ENCODE results near the gene JOSD2. TPM values are rescaled to one million over a fixed set of nuclear protein-coding genes. Genes with fewer than 3 reads are reported as not detected.

JOSD2 gene
- total RNA-seq, 1 experiment from 2014 or later, result 5.4 TPM

- Histone ChIP-seq H3T11ph (ENCODE audit: low read length) (no peak overlapping the region), H2BK120ac (ENCODE audit: low read depth, low read length, poor library complexity, severe bottlenecking) (no peak overlapping the region), H3K4ac (ENCODE audit: low read depth, low read length) (no peak overlapping the region), H2AK5ac (ENCODE audit: insufficient read length, low read length) (no peak overlapping the region), H3K4me2 (ENCODE audit: insufficient read depth, insufficient read length, low read length) (no peak overlapping the region), H2BK15ac (ENCODE audit: low read depth, low read length) (no peak overlapping the region), H2AFZ (ENCODE audit: low read length) (no peak overlapping the region), H3K27me3 (ENCODE audit: insufficient read depth, low read length) (peaks cover 10% of the 10 kb centered on the region; the same call in 1 of the 2 replicates), H3K18ac (ENCODE audit: insufficient read length, low read depth, low read length) (no peak overlapping the region), H3K9me3 (ENCODE audit: control insufficient read depth, low read depth, low read length) (peaks cover 8% of the 10 kb centered on the region), H4K5ac (ENCODE audit: insufficient read length, low read depth, low read length) (no peak overlapping the region), H3K79me1 (ENCODE audit: insufficient read depth, low read depth, low read length, poor library complexity, severe bottlenecking) (no peaks in the 10 kb centered on the region), H2BK5ac (ENCODE audit: insufficient read length, low read length) (no peak overlapping the region), H3K23me2 (ENCODE audit: insufficient read length, low read depth, low read length, poor library complexity, severe bottlenecking) (peaks cover 5% of the 10 kb centered on the region), H4K20me1 (ENCODE audit: control insufficient read depth, insufficient read depth, insufficient read length) (no peaks in the 10 kb centered on the region), H4K91ac (ENCODE audit: insufficient read length, low read depth, low read length) (no peak overlapping the region), H3K23ac (ENCODE audit: insufficient read length, low read depth, low read length) (no peak overlapping the region), H3K9ac (ENCODE audit: extremely low read depth, insufficient read length, low read length) (no peak overlapping the region), H3K14ac (ENCODE audit: insufficient read depth, low read length) (no peak overlapping the region), H2BK12ac (ENCODE audit: insufficient read length, low read depth, low read length) (no peak overlapping the region), H3K79me2 (ENCODE audit: insufficient read depth, low read length) (no peaks in the 10 kb centered on the region), H4K8ac (replicated peaks; ENCODE audit: insufficient read length, low read depth, low read length) (no peak overlapping the region), H3K56ac (ENCODE audit: insufficient read length, low read depth, low read length) (no peak overlapping the region), H2BK20ac (ENCODE audit: low read depth, low read length, poor library complexity, severe bottlenecking) (no peak overlapping the region), H3K27ac (ENCODE audit: insufficient read length, low read depth, low read length) (no peak overlapping the region), H3K4me1 (ENCODE audit: insufficient read depth, low read length) (peaks cover 4% of the 10 kb centered on the region; the same call in 1 of the 2 replicates)
- TF ChIP-seq CTCF (conservative IDR thresholded peaks at IDR 0.05), result no peak
- Mint-ChIP-seq H3K36me3 (ENCODE audit: insufficient read depth in 1 of 3, low read depth in 3 of 3) (peaks cover 18 to 24% (median 18%) of the 10 kb centered on the region in 3 experiments), H3K4me3 (peak overlapping the region in 1 of 2 experiments; percentile 45; a peak in 3 of 5 replicates), H3K4me1 (peaks cover 29 to 42% of the 10 kb centered on the region in 2 experiments), H3K27me3 (ENCODE audit: low read depth) (peaks cover 97% of the 10 kb centered on the region), H3K9me3 (peaks cover 22 to 34% of the 10 kb centered on the region in 2 experiments), H3K27ac (no peak overlapping the region)
- peak; percentile 26 for DNase-seq
- WGBS (ENCODE audit: extremely low coverage, insufficient read length, low lambda C conversion rate), result no CpG with 5 or more reads among the region's 18 CpGs
Measured at GRCh38 chr19:50490411-50490811, 20.6 kb downstream of the JOSD2 start.

Measured in H9 (cell line).